A673 (cell line): ENCODE measurements around the gene HHLA2. TPM values are rescaled to one million over a fixed set of nuclear protein-coding genes. Genes with fewer than 3 reads are reported as not detected.

ENCODE experiments used
- BruUV-seq: library from RNA; stranded (reverse); fragments of 400-500 nt; replicated peaks from 2 replicates; lab custom pipeline; 2021; lab: Mats Ljungman, UMichigan
- CTCF ChIA-PET: fragments of 300-600 bp; sonication (Branson Sonifier 250); formaldehyde crosslinking; loops from one replicate; lab custom pipeline; 2022; ENCODE audit warnings: antibody characterized with exemption; lab: Charles Lee
- POLR2A ChIA-PET: fragments of 300-600 bp; sonication (Branson Sonifier 250); formaldehyde crosslinking; loops from one replicate; lab custom pipeline; 2022; ENCODE audit warnings: antibody characterized with exemption; ENCODE audit not compliant: low non-redundant PET; lab: Charles Lee
- DNase-seq: peaks from one replicate; pipeline ENCODE4 v3.0.0-alpha.2; 2015; ENCODE audit warnings: low spot score
- H3K27ac ChIP-seq: fragments of 200-600 bp; sonication (generic); 2 replicates; pipeline ENCODE4 v1.5.1; 2016; ENCODE audit warnings: mixed run types, low read depth, mild to moderate bottlenecking, mixed read lengths, antibody characterized with exemption, low read length; ENCODE audit not compliant: poor library complexity, severe bottlenecking
- H3K27me3 ChIP-seq: fragments of 200-600 bp; sonication (generic); replicated peaks from 2 replicates; pipeline ENCODE4 v1.6.1; 2017; ENCODE audit warnings: mixed run types, low read depth, mild to moderate bottlenecking, mixed read lengths, antibody characterized with exemption, low read length; ENCODE audit not compliant: insufficient read depth, poor library complexity
- H3K36me3 ChIP-seq: fragments of 200-600 bp; sonication (generic); 2 replicates; pipeline ENCODE4 v1.6.1; 2016; ENCODE audit warnings: mixed run types, mild to moderate bottlenecking, mixed read lengths, antibody characterized with exemption, low read length; ENCODE audit not compliant: insufficient read depth, poor library complexity, severe bottlenecking
- H3K4me1 ChIP-seq: fragments of 200-600 bp; sonication (generic); 2 replicates; pipeline ENCODE4 v1.6.1; 2017; ENCODE audit warnings: mixed run types, mild to moderate bottlenecking, mixed read lengths, antibody characterized with exemption, low read length; ENCODE audit not compliant: insufficient read depth, poor library complexity, severe bottlenecking
- H3K4me3 ChIP-seq: fragments of 200-600 bp; sonication (generic); 2 replicates; pipeline ENCODE4 v1.5.1; 2016; ENCODE audit warnings: low read depth, mixed run types, mild to moderate bottlenecking, mixed read lengths, low read length; ENCODE audit not compliant: poor library complexity, severe bottlenecking
- H3K9me3 ChIP-seq: fragments of 200-600 bp; sonication (generic); 2 replicates; pipeline ENCODE4 v1.6.1; 2016; ENCODE audit warnings: mixed run types, low read depth, mild to moderate bottlenecking, mixed read lengths, antibody characterized with exemption, low read length; ENCODE audit not compliant: poor library complexity, severe bottlenecking
- EZH2 ChIP-seq: fragments of 200-600 bp; sonication (generic); IDR thresholded peaks from 2 replicates; pipeline ENCODE4 v1.6.1; 2017; ENCODE audit warnings: borderline replicate concordance, low read depth, mild to moderate bottlenecking, mixed read lengths, antibody characterized with exemption, low read length; ENCODE audit not compliant: poor library complexity, severe bottlenecking
- intact Hi-C: fragments of 100-400 bp; cut with micrococcal nuclease; formaldehyde crosslinking; loops from one replicate; pipeline ENCODE4 v1.10.0; 2022; ENCODE audit not compliant: unreplicated experiment
- total RNA-seq: library from RNA; stranded (reverse); gene quantifications from 2 replicates; pipeline ENCODE4 v1.2.3, GENCODE V29; 2021
- TF ChIP-seq, protein P1 (sequence below): fragments of 300-800, 200-600 bp; sonication (generic); conservative IDR thresholded peaks from 2 replicates; pipeline ENCODE4 v1.5.1; 2017; ENCODE audit warnings: low read depth, mild to moderate bottlenecking, antibody characterized with exemption, low read length, moderate library complexity, mixed read lengths

Gene HHLA2
- total RNA-seq, 1 experiment from 2014 or later: not detected

DNA sequence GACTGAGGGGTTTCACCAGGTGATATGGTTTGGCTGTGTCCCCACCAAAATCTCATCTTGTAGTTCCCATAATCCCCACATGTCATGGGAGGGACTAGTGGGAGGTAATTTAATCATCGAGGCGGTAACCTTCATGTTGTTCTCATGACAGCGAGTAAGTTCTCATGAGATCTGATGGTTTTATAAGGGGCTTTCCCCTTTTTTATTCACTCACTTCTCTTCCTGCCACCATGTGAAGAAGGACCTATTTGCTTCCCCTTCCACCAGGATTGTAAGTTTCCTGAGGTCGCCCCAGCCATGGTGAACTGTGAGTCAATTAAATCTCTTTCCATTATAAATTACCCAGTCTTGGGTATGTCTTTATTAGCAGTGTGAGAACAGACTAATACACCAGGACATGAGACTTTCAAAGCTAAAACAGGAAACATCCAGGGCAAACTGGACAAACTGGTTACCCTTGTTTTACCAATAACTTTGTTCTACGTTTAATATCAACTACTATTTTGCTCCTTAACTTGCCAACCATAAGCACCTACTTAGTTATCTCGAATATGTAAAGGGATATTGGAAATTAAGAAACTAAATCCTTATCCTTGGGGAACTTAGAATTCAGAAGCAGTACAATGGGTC, 115.9 kb downstream of the HHLA2 start:
- Histone ChIP-seq H3K9me3 (no peaks in the 10 kb centered on the region), H3K27ac (no peak overlapping the region), H3K27me3 (no peaks in the 10 kb centered on the region), H3K36me3 (no peaks in the 10 kb centered on the region), H3K4me1 (peaks cover 6% of the 10 kb centered on the region), H3K4me3 (no peak overlapping the region)
- ChIA-PET POLR2A (no interaction called here), CTCF (no interaction called here)
- intact Hi-C loops: no loop called here
- no TSS peak for BruUV-seq
- DNase-seq: no peak
- TF ChIP-seq, protein P1, sequence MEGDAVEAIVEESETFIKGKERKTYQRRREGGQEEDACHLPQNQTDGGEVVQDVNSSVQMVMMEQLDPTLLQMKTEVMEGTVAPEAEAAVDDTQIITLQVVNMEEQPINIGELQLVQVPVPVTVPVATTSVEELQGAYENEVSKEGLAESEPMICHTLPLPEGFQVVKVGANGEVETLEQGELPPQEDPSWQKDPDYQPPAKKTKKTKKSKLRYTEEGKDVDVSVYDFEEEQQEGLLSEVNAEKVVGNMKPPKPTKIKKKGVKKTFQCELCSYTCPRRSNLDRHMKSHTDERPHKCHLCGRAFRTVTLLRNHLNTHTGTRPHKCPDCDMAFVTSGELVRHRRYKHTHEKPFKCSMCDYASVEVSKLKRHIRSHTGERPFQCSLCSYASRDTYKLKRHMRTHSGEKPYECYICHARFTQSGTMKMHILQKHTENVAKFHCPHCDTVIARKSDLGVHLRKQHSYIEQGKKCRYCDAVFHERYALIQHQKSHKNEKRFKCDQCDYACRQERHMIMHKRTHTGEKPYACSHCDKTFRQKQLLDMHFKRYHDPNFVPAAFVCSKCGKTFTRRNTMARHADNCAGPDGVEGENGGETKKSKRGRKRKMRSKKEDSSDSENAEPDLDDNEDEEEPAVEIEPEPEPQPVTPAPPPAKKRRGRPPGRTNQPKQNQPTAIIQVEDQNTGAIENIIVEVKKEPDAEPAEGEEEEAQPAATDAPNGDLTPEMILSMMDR: no peak
- TF ChIP-seq EZH2: no peak

DNA sequence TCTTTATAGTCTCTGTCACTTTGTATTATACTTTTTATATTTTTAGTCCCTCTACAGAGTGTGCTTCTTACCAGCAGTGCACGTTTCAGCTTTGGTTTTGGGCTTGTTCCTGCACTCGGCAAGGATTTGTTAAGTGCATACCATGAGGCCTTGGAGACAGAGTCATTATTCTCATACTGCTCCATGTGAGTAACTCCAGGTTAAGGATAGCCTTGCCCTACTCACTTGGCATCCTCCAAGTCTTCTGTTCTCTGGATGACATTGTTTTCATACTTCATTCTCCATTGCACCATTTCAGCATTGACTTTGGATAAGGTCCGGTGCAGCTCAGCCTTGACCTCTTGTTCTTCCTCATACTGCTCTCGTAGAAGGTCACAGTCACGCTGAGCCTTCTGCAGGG, 117.7 kb downstream of the HHLA2 start:
- H3K27ac ChIP-seq: no peak overlapping the region
- intact Hi-C loops: no loop called here
- H3K4me3 ChIP-seq: no peak overlapping the region
- TF ChIP-seq, protein P1: no peak
- no peak for TF ChIP-seq EZH2
- DNase-seq: no peak
- H3K27me3 ChIP-seq: no peaks in the 10 kb centered on the region
- BruUV-seq: no TSS peak
- no peaks in the 10 kb centered on the region for H3K4me1 ChIP-seq
- H3K36me3 ChIP-seq: no peaks in the 10 kb centered on the region
- H3K9me3 ChIP-seq: no peaks in the 10 kb centered on the region
- ChIA-PET POLR2A (no interaction called here), CTCF (no interaction called here)

DNA sequence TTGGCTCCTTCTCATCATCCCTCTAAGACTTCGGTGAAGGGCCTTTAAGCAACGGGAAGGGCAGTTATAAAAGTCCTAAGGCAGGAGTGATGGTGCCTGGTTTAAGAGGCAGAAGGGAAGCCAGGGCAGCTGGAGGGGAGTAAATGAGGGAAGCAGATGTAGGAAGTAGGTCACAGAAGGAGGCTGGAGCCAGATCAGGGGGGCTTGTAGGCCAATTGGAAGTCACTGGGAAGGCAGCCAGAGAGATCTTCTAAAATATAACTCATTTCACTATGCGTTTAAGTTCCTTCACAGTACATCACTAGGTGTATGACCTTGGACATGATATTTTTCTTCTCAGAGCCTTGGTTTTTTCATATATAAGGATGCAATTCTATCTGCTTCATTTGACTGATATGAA, 119.3 kb downstream of the HHLA2 start:
- TF ChIP-seq, protein P1: no peak
- no peak for TF ChIP-seq EZH2
- H3K27me3 ChIP-seq: no peaks in the 10 kb centered on the region
- POLR2A ChIA-PET: no interaction called here

More for the DNA sequence above, 119.3 kb downstream of the HHLA2 start:
- Histone ChIP-seq H3K36me3 (no peaks in the 10 kb centered on the region), H3K27ac (no peak overlapping the region), H3K4me3 (no peak overlapping the region), H3K4me1 (no peaks in the 10 kb centered on the region), H3K9me3 (no peaks in the 10 kb centered on the region)
- no peak for DNase-seq
- no TSS peak for BruUV-seq
- CTCF ChIA-PET: no interaction called here
- intact Hi-C loops: no loop called here
